Naive thymus-derived CD4-positive, alpha-beta T cell (primary cell): ENCODE data around the gene OR4K15. TPM values are rescaled to one million over a fixed set of nuclear protein-coding genes. Genes with fewer than 3 reads are reported as not detected.

Experiments
- polyA plus RNA-seq, 2 donors: library from polyadenylated mRNA; unstranded; fragments of 300-500 nt; fragmentation: Illumina TruSeq; gene quantifications; one replicate each; pipeline ENCODE4 v1.2.3, GENCODE V29; 2021
- total RNA-seq, 6 experiments: library from RNA in 5 of 6; stranded (reverse) in 5 of 6; gene quantifications; 1 replicate in 5 of 6; 2 replicates in 1 of 6; pipeline ENCODE4 v1.2.3 and lab custom pipeline; 2021 to 2026

The OR4K15 gene
- total and polyA plus RNA-seq, 7 experiments from 2014 or later, result not detected

Other genes starting within 250 kb of the OR4K15 start
- gene OR4Q3, start 232.0 kb upstream of the OR4K15 start, total RNA-seq, result not detected
- not detected for gene OR4Q3, start 232.0 kb upstream of the OR4K15 start, polyA plus RNA-seq
- not detected for gene OR4M1, start 202.1 kb upstream of the OR4K15 start, total RNA-seq
- not detected for gene OR4M1, start 202.1 kb upstream of the OR4K15 start, polyA plus RNA-seq
- gene OR4N2, start 171.8 kb upstream of the OR4K15 start, total RNA-seq, result not detected
- gene OR4N2, start 171.8 kb upstream of the OR4K15 start, polyA plus RNA-seq, result not detected
- gene OR4K2, start 100.4 kb upstream of the OR4K15 start, total RNA-seq, result not detected
- gene OR4K2, start 100.4 kb upstream of the OR4K15 start, polyA plus RNA-seq, result not detected
- gene OR4K5, start 55.0 kb upstream of the OR4K15 start, total RNA-seq, result not detected
- gene OR4K5, start 55.0 kb upstream of the OR4K15 start, polyA plus RNA-seq, result not detected
- gene OR4K1, start 44.7 kb upstream of the OR4K15 start, total RNA-seq, result not detected
- gene OR4K1, start 44.7 kb upstream of the OR4K15 start, polyA plus RNA-seq, result not detected
- gene OR4Q2, start 26.6 kb downstream of the OR4K15 start, total RNA-seq, result not detected
- not detected for gene OR4Q2, start 26.6 kb downstream of the OR4K15 start, polyA plus RNA-seq
- not detected for gene OR4K14, start 43.7 kb downstream of the OR4K15 start, total RNA-seq
- not detected for gene OR4K14, start 43.7 kb downstream of the OR4K15 start, polyA plus RNA-seq
- not detected for gene OR4K13, start 60.4 kb downstream of the OR4K15 start, total RNA-seq
- not detected for gene OR4K13, start 60.4 kb downstream of the OR4K15 start, polyA plus RNA-seq
- not detected for gene OR4L1, start 84.5 kb downstream of the OR4K15 start, total RNA-seq
- not detected for gene OR4L1, start 84.5 kb downstream of the OR4K15 start, polyA plus RNA-seq
- gene OR4K17, start 135.1 kb downstream of the OR4K15 start, total RNA-seq, result not detected
- gene OR4K17, start 135.1 kb downstream of the OR4K15 start, polyA plus RNA-seq, result not detected
- not detected for gene OR4N5, start 163.2 kb downstream of the OR4K15 start, total RNA-seq
- gene OR4N5, start 163.2 kb downstream of the OR4K15 start, polyA plus RNA-seq, result not detected
- not detected for gene OR11G2, start 215.3 kb downstream of the OR4K15 start, total RNA-seq
- gene OR11G2, start 215.3 kb downstream of the OR4K15 start, polyA plus RNA-seq, result not detected
- not detected for gene OR11H6, start 248.1 kb downstream of the OR4K15 start, total RNA-seq
- gene OR11H6, start 248.1 kb downstream of the OR4K15 start, polyA plus RNA-seq, result not detected